SHP77 (cell line): Measurements from ENCODE around the gene MAP2K2.

Experiments used
- DNase-seq, 2 experiments: peaks; one replicate each; lab custom pipeline; 2025; lab: John Stamatoyannopoulos, UW

The MAP2K2 gene

GRCh38 chr19:4099041-4099764 is 24.7 kb downstream of the MAP2K2 start:
- no peak for DNase-seq

- DNase-seq, result no peak
Observed at GRCh38 chr19:4098493-4098892, 25.4 kb downstream of the MAP2K2 start.

GRCh38 chr19:4097501-4097900 is 26.4 kb downstream of the MAP2K2 start:
- no peak for DNase-seq

- DNase-seq, result no peak
Observed at GRCh38 chr19:4096049-4096892, 27.7 kb downstream of the MAP2K2 start.

- DNase-seq, result no peak
Observed at GRCh38 chr19:4095488-4095844, 28.5 kb downstream of the MAP2K2 start.

- DNase-seq, result no peak
Observed at GRCh38 chr19:4094761-4095487, 29.0 kb downstream of the MAP2K2 start.

- no peak for DNase-seq
Observed at GRCh38 chr19:4094291-4094690, 29.6 kb downstream of the MAP2K2 start.

- no peak for DNase-seq
Observed at GRCh38 chr19:4093643-4094175, 30.2 kb downstream of the MAP2K2 start.

GRCh38 chr19:4090356-4091220 is 33.3 kb downstream of the MAP2K2 start:
- no peak for DNase-seq

GRCh38 chr19:4089946-4090345 is 34.0 kb downstream of the MAP2K2 start:
- no peak for DNase-seq

- no peak for DNase-seq
Observed at GRCh38 chr19:4089400-4089908, 34.5 kb downstream of the MAP2K2 start.

GRCh38 chr19:4088975-4089374 is 34.9 kb downstream of the MAP2K2 start:
- DNase-seq, result no peak

- DNase-seq, result no peak
Observed at GRCh38 chr19:4087787-4088679, 35.9 kb downstream of the MAP2K2 start.

GRCh38 chr19:4086411-4086867 is 37.5 kb downstream of the MAP2K2 start:
- DNase-seq, result no peak

GRCh38 chr19:4084547-4084877 is 39.4 kb downstream of the MAP2K2 start:
- no peak for DNase-seq

GRCh38 chr19:4083677-4084546 is 40.0 kb downstream of the MAP2K2 start:
- no peak for DNase-seq

- DNase-seq, result no peak
Observed at GRCh38 chr19:4082172-4082571, 41.8 kb downstream of the MAP2K2 start.

- no peak for DNase-seq
Observed at GRCh38 chr19:4081441-4082129, 42.3 kb downstream of the MAP2K2 start.

- no peak for DNase-seq
Observed at GRCh38 chr19:4080473-4080872, 43.4 kb downstream of the MAP2K2 start.
